ENCODE measurements around the gene HMGB1.

GRCh38 chr13:30438286-30438685 lies 27.4 kb downstream of the HMGB1 start:
- TF ChIP-seq, protein P1, sequence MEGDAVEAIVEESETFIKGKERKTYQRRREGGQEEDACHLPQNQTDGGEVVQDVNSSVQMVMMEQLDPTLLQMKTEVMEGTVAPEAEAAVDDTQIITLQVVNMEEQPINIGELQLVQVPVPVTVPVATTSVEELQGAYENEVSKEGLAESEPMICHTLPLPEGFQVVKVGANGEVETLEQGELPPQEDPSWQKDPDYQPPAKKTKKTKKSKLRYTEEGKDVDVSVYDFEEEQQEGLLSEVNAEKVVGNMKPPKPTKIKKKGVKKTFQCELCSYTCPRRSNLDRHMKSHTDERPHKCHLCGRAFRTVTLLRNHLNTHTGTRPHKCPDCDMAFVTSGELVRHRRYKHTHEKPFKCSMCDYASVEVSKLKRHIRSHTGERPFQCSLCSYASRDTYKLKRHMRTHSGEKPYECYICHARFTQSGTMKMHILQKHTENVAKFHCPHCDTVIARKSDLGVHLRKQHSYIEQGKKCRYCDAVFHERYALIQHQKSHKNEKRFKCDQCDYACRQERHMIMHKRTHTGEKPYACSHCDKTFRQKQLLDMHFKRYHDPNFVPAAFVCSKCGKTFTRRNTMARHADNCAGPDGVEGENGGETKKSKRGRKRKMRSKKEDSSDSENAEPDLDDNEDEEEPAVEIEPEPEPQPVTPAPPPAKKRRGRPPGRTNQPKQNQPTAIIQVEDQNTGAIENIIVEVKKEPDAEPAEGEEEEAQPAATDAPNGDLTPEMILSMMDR (IDR thresholded peaks at IDR 0.05): no peak
- TF ChIP-seq POLR2A (IDR thresholded peaks at IDR 0.05): no peak

All from Peyer's patch (tissue), 4 donors.